LNCAP (cell line): Measurements from ENCODE around the gene IFT27.

Source experiments
- CTCF ChIP-seq: fragments of 450-650 bp; IDR thresholded peaks from 2 replicates; pipeline ENCODE4 v1.5.1; 2017; ENCODE audit warnings: mild to moderate bottlenecking

IFT27 gene

GRCh38 chr22:36738416-36739020 lies 37.4 kb downstream of the IFT27 start:
- TF ChIP-seq CTCF: no peak

- no peak for TF ChIP-seq CTCF
These were observed 38.1 kb downstream of the IFT27 start for GRCh38 chr22:36737776-36738175.

GRCh38 chr22:36736701-36737320 lies 39.1 kb downstream of the IFT27 start:
- no peak for TF ChIP-seq CTCF

GRCh38 chr22:36734171-36735058 lies 41.5 kb downstream of the IFT27 start:
- no peak for TF ChIP-seq CTCF

GRCh38 chr22:36733271-36733670 lies 42.6 kb downstream of the IFT27 start:
- no peak for TF ChIP-seq CTCF

- TF ChIP-seq CTCF: no peak
These were observed 43.3 kb downstream of the IFT27 start for GRCh38 chr22:36732609-36733008.

GRCh38 chr22:36731916-36732315 lies 44.0 kb downstream of the IFT27 start:
- no peak for TF ChIP-seq CTCF
